Stimulated activated CD4-positive, alpha-beta T cell treated with anti-CD3 and anti-CD28 coated beads, TNF-alpha, amount 100 ng/mL, for 4 hours (primary cell): ENCODE data around the gene FAM174C.

ENCODE experiments used
- DNase-seq, 3 experiments: peaks; one replicate each; pipeline ENCODE4 v3.0.0-alpha.2; 2020; ENCODE audit warnings: low read depth in 3 of 3

FAM174C gene

GRCh38 chr19:1273263-1274041 is 1.9 kb upstream of the FAM174C start:
- no peak for DNase-seq

- no peak for DNase-seq
Observed at GRCh38 chr19:1274081-1274851, 1.1 kb upstream of the FAM174C start.

- DNase-seq, result no peak
Observed at GRCh38 chr19:1274852-1275259, 474 bp upstream of the FAM174C start.

GRCh38 chr19:1275976-1276627 is 772 bp downstream of the FAM174C start:
- no peak for DNase-seq

- no peak for DNase-seq
Observed at GRCh38 chr19:1276628-1277022, 1.3 kb downstream of the FAM174C start.

- no peak for DNase-seq
Observed at GRCh38 chr19:1277061-1277460, 1.7 kb downstream of the FAM174C start.

- no peak for DNase-seq
Observed at GRCh38 chr19:1278074-1278473, 2.7 kb downstream of the FAM174C start.

- no peak for DNase-seq
Observed at GRCh38 chr19:1278713-1279660, 3.7 kb downstream of the FAM174C start.

GRCh38 chr19:1279782-1280341 is 4.5 kb downstream of the FAM174C start:
- peak; percentile 60 to 64 (median 62) for DNase-seq

- no peak for DNase-seq
Observed at GRCh38 chr19:1280636-1281568, 5.6 kb downstream of the FAM174C start.

- no peak for DNase-seq
Observed at GRCh38 chr19:1281569-1282287, 6.4 kb downstream of the FAM174C start.

GRCh38 chr19:1282588-1283206 is 7.4 kb downstream of the FAM174C start:
- no peak for DNase-seq

- no peak for DNase-seq
Observed at GRCh38 chr19:1283207-1283916, 8.0 kb downstream of the FAM174C start.

- DNase-seq, result no peak
Observed at GRCh38 chr19:1283917-1284292, 8.6 kb downstream of the FAM174C start.

GRCh38 chr19:1284293-1284978 is 9.1 kb downstream of the FAM174C start:
- no peak for DNase-seq

GRCh38 chr19:1284979-1285736 is 9.8 kb downstream of the FAM174C start:
- no peak for DNase-seq
